ENCODE results near the gene TRANK1. TPM values are rescaled to one million over a fixed set of nuclear protein-coding genes. Genes with fewer than 3 reads are reported as not detected.

TRANK1 gene
- total and polyA plus RNA-seq, 2 of the 8 experiments (the other 6 are each of a cell fraction or from before 2014, with no cell fraction given) = 2.9 to 8.8 TPM

DNA sequence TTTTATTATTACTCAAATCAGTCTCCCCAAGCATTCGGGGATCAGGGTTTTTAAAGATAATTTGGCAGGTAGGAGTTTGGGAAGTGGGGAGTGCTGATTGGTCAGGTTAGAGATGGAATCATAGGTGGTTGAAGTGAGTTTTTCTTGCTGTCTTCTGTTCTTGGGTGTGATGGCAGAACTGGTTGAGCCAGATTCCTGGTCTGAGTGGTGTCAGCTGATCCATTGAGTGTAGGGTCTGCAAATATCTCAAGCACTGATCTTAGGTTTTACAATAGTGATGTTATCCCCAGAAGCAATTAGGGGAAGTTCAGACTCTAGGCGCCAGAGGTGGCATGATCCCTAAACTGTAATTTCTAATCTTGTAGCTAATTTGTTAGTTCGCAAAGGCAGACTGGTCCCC is 20.6 kb upstream of the TRANK1 start:
- Histone ChIP-seq H3K79me1 (ENCODE audit: low read depth, low read length) (no peaks in the 10 kb centered on the region), H2AK5ac (ENCODE audit: low read depth, low read length) (no peak overlapping the region), H2BK5ac (ENCODE audit: low read depth, low read length) (no peak overlapping the region), H3K4me3 (ENCODE audit: extremely low read depth in 1 of 4, insufficient read depth in 2 of 4, low read depth in 3 of 4, low read length in 4 of 4) (peak overlapping the region in 1 of 4 experiments; percentile 20; a peak in 1 of 8 replicates), H2AFZ (ENCODE audit: low read length) (peak overlapping the region; percentile 11), H3K79me2 (ENCODE audit: control insufficient read depth in 1 of 2, insufficient read depth in 2 of 2, low read length in 2 of 2) (no peaks in the 10 kb centered on the region), H3K23me2 (ENCODE audit: low read depth, low read length) (no peaks in the 10 kb centered on the region), H3K9ac (replicated peaks in 1 of 4; ENCODE audit: extremely low read depth in 1 of 4, low read depth in 3 of 4, low read length in 3 of 4) (0 out of 7 replicates have a peak overlapping the region, but pooled peaks of 1 of the 4 experiments have one; percentile 21), H3K27ac (ENCODE audit: low read depth, low read length) (peak overlapping the region; percentile 30; the same call in 1 of the 2 replicates), H4K20me1 (replicated peaks in 1 of 2; ENCODE audit: control insufficient read depth in 1 of 2, insufficient read depth in 2 of 2, low read length in 2 of 2) (no peaks in the 10 kb centered on the region), H3K27me3 (replicated peaks in 1 of 4; ENCODE audit: control insufficient read depth in 3 of 4, extremely low read depth in 1 of 4, insufficient read depth in 3 of 4, low read length in 3 of 4) (no peaks in the 10 kb centered on the region), H4K8ac (ENCODE audit: extremely low read depth, insufficient read depth, low read length) (no peak overlapping the region), H3K4me2 (ENCODE audit: insufficient read depth in 1 of 2, low read depth in 2 of 2, low read length in 2 of 2) (peak overlapping the region; percentile 53 to 60), H3K23ac (ENCODE audit: insufficient read length) (no peak overlapping the region), H3K56ac (replicated peaks; ENCODE audit: insufficient read length, low read depth, low read length) (no peak overlapping the region), H3K18ac (ENCODE audit: extremely low read depth, low read length) (peak overlapping the region; percentile 17; the same call in 1 of the 2 replicates), H2BK120ac (replicated peaks; ENCODE audit: low read depth, low read length) (no peak overlapping the region), H4K5ac (ENCODE audit: insufficient read length, low read depth, low read length) (no peak overlapping the region), H3K4me1 (replicated peaks in 1 of 4; ENCODE audit: control insufficient read depth in 3 of 4, insufficient read depth in 4 of 4, low read length in 3 of 4) (peaks cover 0 to 15% (median 8%) of the 10 kb centered on the region in 4 experiments; a peak in 5 of 7 replicates), H2BK20ac (ENCODE audit: low read length) (no peak overlapping the region), H4K91ac (replicated peaks; ENCODE audit: insufficient read length, low read length) (no peak overlapping the region), H3K4ac (replicated peaks; ENCODE audit: insufficient read length, low read depth, low read length) (no peak overlapping the region), H2BK12ac (ENCODE audit: low read depth, low read length) (0 out of 2 replicates have a peak overlapping the region, but pooled peaks have one; percentile 6), H2BK15ac (ENCODE audit: low read length) (no peak overlapping the region), H3K36me3 (ENCODE audit: control insufficient read depth in 2 of 4, insufficient read depth in 4 of 4, low read length in 3 of 4) (no peaks in the 10 kb centered on the region), H3K14ac (ENCODE audit: insufficient read length) (no peak overlapping the region), H3K9me3 (ENCODE audit: insufficient read depth in 2 of 2, low read depth in 1 of 2, low read length in 1 of 2) (no peaks in the 10 kb centered on the region)
- DNase-seq (ENCODE audit: low read depth in 1 of 2, low spot score in 2 of 2) (no peak), FAIRE-seq (no peak)
- CTCF ChIA-PET (ENCODE audit: partially characterized antibody) = interaction anchor here (0.6 to 2.6 kb wide), 3 partner anchors 9 to 61 kb away, joined by 3 to 20 read pairs (median 3); no protein-coding TSS in a partner anchor
- 63% methylated on average over 3 of the region's 3 CpGs; no CpG with 5 or more reads in 1 of the 2 experiments for WGBS, 2 experiments (ENCODE audit: extremely low coverage in 1 of 2, insufficient coverage in 1 of 2, insufficient read length in 1 of 2, insufficient replicate concordance in 2 of 2, low coverage in 1 of 2, low lambda C conversion rate in 2 of 2, missing lambda C conversion rate in 1 of 2)
- POLR2A ChIA-PET (ENCODE audit: partially characterized antibody) = interaction anchor here (0.8 to 2.2 kb wide), 5 partner anchors 11 to 33 kb away, joined by 3 to 11 read pairs (median 3); partner anchors contain the start of genes EPM2AIP1 and MLH1
- TF ChIP-seq YY1 (IDR thresholded peaks at IDR 0.05; ENCODE audit: low read depth, low read length) (no peak), BCL11A (IDR thresholded peaks at IDR 0.05; ENCODE audit: low read depth in 2 of 2, low read length in 2 of 2) (peak in 1 of 2 experiments; percentile 50), ASH2L (IDR thresholded peaks at IDR 0.05; ENCODE audit: low read length) (peak; percentile 90), HDAC2 (IDR thresholded peaks at IDR 0.05; ENCODE audit: borderline replicate concordance in 1 of 2, low read depth in 2 of 2, low read length in 2 of 2) (no peak), SP2 (IDR thresholded peaks at IDR 0.05; ENCODE audit: low read length) (no peak), NANOG (IDR thresholded peaks at IDR 0.05; ENCODE audit: insufficient read depth, low read depth, low read length, poor library complexity, severe bottlenecking) (peak; percentile 74), TEAD4 (IDR thresholded peaks at IDR 0.05; ENCODE audit: low read depth, low read length) (peak; percentile 86), TBP (IDR thresholded peaks at IDR 0.05; ENCODE audit: low read depth, low read length) (no peak), SIN3A (conservative IDR thresholded peaks at IDR 0.05 in 1 of 2, IDR thresholded peaks at IDR 0.05 in 1 of 2; ENCODE audit: low read depth in 1 of 2, low read length in 2 of 2) (peak in 1 of 2 experiments; percentile 61; a peak in 2 of 4 replicates), MAX (IDR thresholded peaks at IDR 0.05) (no peak), RBBP5 (IDR thresholded peaks at IDR 0.05; ENCODE audit: borderline replicate concordance, low read depth, low read length) (peak; percentile 29; the same call in 1 of the 2 replicates), NRF1 (IDR thresholded peaks at IDR 0.05; ENCODE audit: low read depth, low read length) (no peak)

Data from H1 (cell line).